SU-DHL-6 (cell line): ENCODE measurements around the gene AHRR.
A peak's percentile ranks its signal among the peaks of the same experiment; 100 is the strongest.

Experiments used
- H2AFZ ChIP-seq: fragments of 200-600 bp; sonication (generic); 2 replicates; pipeline ENCODE4 v1.6.1; 2014; ENCODE audit warnings: low read depth, mild to moderate bottlenecking, moderate library complexity, mixed read lengths, antibody characterized with exemption, low read length; ENCODE audit not compliant: severe bottlenecking
- H3F3A ChIP-seq: fragments of 200-600 bp; shearing (Covaris generic); 2 replicates; pipeline ENCODE4 v1.6.0; 2016; ENCODE audit warnings: antibody characterized with exemption, mild to moderate bottlenecking; ENCODE audit not compliant: insufficient read depth
- H3K27ac ChIP-seq: fragments of 200-600 bp; sonication (generic); 2 replicates; pipeline ENCODE4 v1.5.1; 2016; ENCODE audit warnings: low read depth, mild to moderate bottlenecking, low read length, moderate library complexity, mixed read lengths
- H3K27me3 ChIP-seq: fragments of 200-600 bp; sonication (generic), shearing (Covaris generic); 2 replicates; pipeline ENCODE4 v1.6.0; 2014; ENCODE audit warnings: mild to moderate bottlenecking, low read length
- H3K36me3 ChIP-seq: fragments of 200-600 bp; sonication (generic); 2 replicates; pipeline ENCODE4 v1.6.1; 2014; ENCODE audit warnings: mild to moderate bottlenecking, low read length, mixed read lengths
- H3K4me2 ChIP-seq: fragments of 300-600, 200-600 bp; shearing (Covaris generic), sonication (generic); 2 replicates; pipeline ENCODE4 v1.6.0; 2014; ENCODE audit warnings: low read length, low read depth, mild to moderate bottlenecking; ENCODE audit not compliant: poor library complexity, severe bottlenecking
- H3K4me3 ChIP-seq: fragments of 200-600 bp; sonication (generic); 2 replicates; pipeline ENCODE4 v1.5.1; 2014; ENCODE audit warnings: antibody characterized with exemption, low read length, mild to moderate bottlenecking, mixed read lengths; ENCODE audit not compliant: insufficient read depth, poor library complexity, severe bottlenecking
- H3K79me2 ChIP-seq: fragments of 200-600 bp; sonication (generic); 2 replicates; pipeline ENCODE4 v1.6.1; 2014; ENCODE audit warnings: mild to moderate bottlenecking, low read length, moderate library complexity; ENCODE audit not compliant: insufficient read depth
- H3K9ac ChIP-seq: fragments of 200-600 bp; sonication (generic); 2 replicates; pipeline ENCODE4 v1.7.0; 2014; ENCODE audit warnings: mild to moderate bottlenecking, low read length
- H3K9me2 ChIP-seq: fragments of 200-600 bp; sonication (generic); replicated peaks from 2 replicates; pipeline ENCODE4 v1.6.1; 2014; ENCODE audit warnings: low read length; ENCODE audit not compliant: insufficient read depth
- H3K9me3 ChIP-seq: fragments of 200-600 bp; sonication (generic); 2 replicates; pipeline ENCODE4 v1.6.1; 2014; ENCODE audit warnings: low read length, mixed read lengths; ENCODE audit not compliant: insufficient read depth
- H4K20me1 ChIP-seq: fragments of 200-600 bp; sonication (generic); 2 replicates; pipeline ENCODE4 v1.6.1; 2014; ENCODE audit warnings: low read depth, mild to moderate bottlenecking, antibody characterized with exemption, low read length, moderate library complexity, mixed read lengths
- EZH2phosphoT487 ChIP-seq: fragments of 200-600 bp; sonication (generic), shearing (Covaris generic); conservative IDR thresholded peaks from 2 replicates; pipeline ENCODE4 v1.6.1; 2018; ENCODE audit warnings: mild to moderate bottlenecking, antibody characterized with exemption, low read length, moderate library complexity, mixed read lengths
- TF ChIP-seq, protein P1 (sequence below): fragments of 200-600 bp; sonication (generic); IDR thresholded peaks from one replicate; pipeline ENCODE4 v1.5.1; 2017; ENCODE audit warnings: antibody characterized with exemption, mild to moderate bottlenecking, low read length, moderate library complexity; ENCODE audit not compliant: insufficient read depth, poor library complexity, severe bottlenecking

The AHRR gene

DNA sequence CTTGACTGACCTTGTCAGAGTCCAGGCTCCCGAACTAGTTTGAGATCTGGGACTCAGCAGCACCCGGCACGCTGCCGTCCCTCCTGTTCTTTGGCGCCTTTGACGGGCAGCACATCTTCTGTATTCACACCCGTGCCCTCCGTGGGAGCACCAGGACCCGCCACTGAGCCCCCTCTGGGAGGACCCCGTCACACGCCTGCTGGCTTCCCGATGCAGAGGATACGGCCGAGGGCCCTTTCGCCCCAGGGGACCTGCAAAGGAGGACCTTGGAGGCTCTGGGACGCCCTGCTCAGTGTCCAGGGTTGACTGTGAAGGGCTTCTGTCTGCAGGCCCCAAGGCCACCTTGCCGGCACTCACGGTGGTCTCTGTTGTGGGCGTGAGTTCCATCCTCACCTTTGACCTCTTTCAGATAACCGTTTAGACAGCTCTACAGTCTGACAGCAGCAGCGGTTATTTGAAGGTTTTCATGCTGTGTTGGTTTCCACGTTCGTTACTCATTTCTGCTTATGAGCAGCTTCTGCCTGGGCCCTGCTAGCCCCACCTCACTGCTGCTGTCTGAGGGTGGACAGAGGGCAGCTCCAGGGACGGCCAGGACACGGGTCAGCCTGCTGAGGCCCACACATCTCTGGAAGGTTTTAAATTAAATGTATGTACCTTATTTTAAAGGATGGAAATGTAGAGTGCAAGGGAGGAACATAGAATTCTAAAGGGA is 108.9 kb downstream of the AHRR start:
- Histone ChIP-seq H3K9ac (no peak overlapping the region), H3K4me3 (no peak overlapping the region), H2AFZ (no peak overlapping the region), H4K20me1 (no peaks in the 10 kb centered on the region), H3K36me3 (no peaks in the 10 kb centered on the region), H3K27me3 (no peaks in the 10 kb centered on the region), H3F3A (no peaks in the 10 kb centered on the region), H3K79me2 (no peaks in the 10 kb centered on the region), H3K4me2 (no peak overlapping the region), H3K27ac (no peak overlapping the region), H3K9me2 (no peaks in the 10 kb centered on the region), H3K9me3 (no peaks in the 10 kb centered on the region)
- no peak for TF ChIP-seq EZH2phosphoT487
- TF ChIP-seq, protein P1, sequence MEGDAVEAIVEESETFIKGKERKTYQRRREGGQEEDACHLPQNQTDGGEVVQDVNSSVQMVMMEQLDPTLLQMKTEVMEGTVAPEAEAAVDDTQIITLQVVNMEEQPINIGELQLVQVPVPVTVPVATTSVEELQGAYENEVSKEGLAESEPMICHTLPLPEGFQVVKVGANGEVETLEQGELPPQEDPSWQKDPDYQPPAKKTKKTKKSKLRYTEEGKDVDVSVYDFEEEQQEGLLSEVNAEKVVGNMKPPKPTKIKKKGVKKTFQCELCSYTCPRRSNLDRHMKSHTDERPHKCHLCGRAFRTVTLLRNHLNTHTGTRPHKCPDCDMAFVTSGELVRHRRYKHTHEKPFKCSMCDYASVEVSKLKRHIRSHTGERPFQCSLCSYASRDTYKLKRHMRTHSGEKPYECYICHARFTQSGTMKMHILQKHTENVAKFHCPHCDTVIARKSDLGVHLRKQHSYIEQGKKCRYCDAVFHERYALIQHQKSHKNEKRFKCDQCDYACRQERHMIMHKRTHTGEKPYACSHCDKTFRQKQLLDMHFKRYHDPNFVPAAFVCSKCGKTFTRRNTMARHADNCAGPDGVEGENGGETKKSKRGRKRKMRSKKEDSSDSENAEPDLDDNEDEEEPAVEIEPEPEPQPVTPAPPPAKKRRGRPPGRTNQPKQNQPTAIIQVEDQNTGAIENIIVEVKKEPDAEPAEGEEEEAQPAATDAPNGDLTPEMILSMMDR = no peak

DNA sequence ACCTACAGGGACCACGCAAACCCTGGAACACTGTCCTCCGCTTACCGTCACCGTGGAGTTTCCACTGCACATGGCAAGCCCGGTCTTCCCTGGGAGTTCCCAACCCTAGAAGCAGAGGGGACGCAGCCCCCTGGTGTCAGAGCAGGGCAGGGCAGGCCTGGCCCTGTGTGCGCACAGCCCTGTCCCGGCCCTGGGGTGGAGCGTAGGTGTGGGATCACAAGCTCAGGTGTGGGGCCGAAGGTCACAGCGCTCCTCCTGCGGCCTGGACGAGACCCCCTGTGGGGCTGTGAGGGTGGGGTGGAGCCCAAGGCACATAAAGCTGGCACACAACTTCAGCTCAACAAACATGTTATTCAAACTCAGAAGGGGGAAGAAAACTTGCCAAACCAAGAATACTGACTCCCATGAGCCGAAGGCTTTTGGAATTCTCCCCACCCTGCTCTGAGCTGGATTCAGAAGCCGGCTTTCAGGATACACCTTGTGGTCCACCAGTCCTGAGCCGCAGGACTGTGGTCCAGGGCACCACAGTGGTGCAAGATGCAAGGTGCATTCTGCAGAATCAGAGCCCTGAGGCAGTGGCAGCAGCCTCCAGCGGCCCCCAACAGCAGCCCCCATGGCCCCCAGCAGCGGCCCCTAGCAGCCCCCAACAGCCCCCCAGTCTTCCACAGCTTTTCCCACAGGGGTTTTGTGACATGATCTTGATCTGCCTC is 109.6 kb downstream of the AHRR start:
- Histone ChIP-seq H3K4me2 (no peak overlapping the region), H2AFZ (no peak overlapping the region), H3K9me2 (no peaks in the 10 kb centered on the region), H3K9ac (no peak overlapping the region), H3K79me2 (no peaks in the 10 kb centered on the region), H3K4me3 (no peak overlapping the region), H3F3A (no peaks in the 10 kb centered on the region), H4K20me1 (no peaks in the 10 kb centered on the region), H3K36me3 (no peaks in the 10 kb centered on the region), H3K9me3 (no peaks in the 10 kb centered on the region), H3K27me3 (no peaks in the 10 kb centered on the region), H3K27ac (no peak overlapping the region)
- TF ChIP-seq, protein P1 = peak; percentile 67
- no peak for TF ChIP-seq EZH2phosphoT487

DNA sequence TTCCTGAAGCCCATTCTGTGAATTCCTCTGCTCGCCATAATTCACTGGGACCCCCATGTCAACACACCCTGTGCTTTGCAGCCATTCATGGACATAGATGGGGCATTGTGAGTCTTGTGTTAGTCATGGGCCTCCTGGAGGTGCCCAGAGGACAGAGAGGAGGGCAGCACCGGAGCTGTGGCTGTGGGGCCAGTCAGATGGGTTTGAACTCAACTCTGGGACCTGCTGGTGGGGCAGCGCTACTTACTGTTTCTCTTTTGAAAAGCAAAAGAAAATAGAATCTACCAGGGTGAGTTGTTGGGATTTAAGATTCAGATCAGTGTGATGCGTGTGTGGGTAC is 110.2 kb downstream of the AHRR start:
- Histone ChIP-seq H3K9ac (no peak overlapping the region), H3F3A (no peaks in the 10 kb centered on the region), H3K27ac (no peak overlapping the region), H3K27me3 (no peaks in the 10 kb centered on the region), H3K9me2 (no peaks in the 10 kb centered on the region), H3K4me3 (no peak overlapping the region), H3K79me2 (no peaks in the 10 kb centered on the region), H3K4me2 (no peak overlapping the region), H2AFZ (no peak overlapping the region), H3K9me3 (no peaks in the 10 kb centered on the region), H4K20me1 (no peaks in the 10 kb centered on the region), H3K36me3 (no peaks in the 10 kb centered on the region)
- no peak for TF ChIP-seq EZH2phosphoT487
- TF ChIP-seq, protein P1 = no peak
